GM12891 (cell line): Measurements from ENCODE around the gene ACOT8.

Source experiments
- DNase-seq: peaks from one replicate; pipeline ENCODE4 v3.0.0; 2011; ENCODE audit warnings: low spot score; ENCODE audit not compliant: insufficient read length
- FAIRE-seq: peaks from 2 replicates; lab custom pipeline; 2011; peaks lifted over from hg19 to GRCh38; lab: Jason Lieb, UNC
- PAX5 ChIP-seq: IDR thresholded peaks from 2 replicates; pipeline ENCODE4 v1.6.1; 2011; ENCODE audit warnings: low read length, moderate library complexity, mild to moderate bottlenecking; ENCODE audit not compliant: insufficient read depth, severe bottlenecking
- POLR2A ChIP-seq: IDR thresholded peaks from 2 replicates; pipeline ENCODE4 v1.6.1; 2011; ENCODE audit warnings: low read depth, low read length, control low read depth
- POLR2AphosphoS5 ChIP-seq: IDR thresholded peaks from 2 replicates; pipeline ENCODE4 v1.6.1; 2011; ENCODE audit warnings: low read depth, low read length, control low read depth
- POU2F2 ChIP-seq: IDR thresholded peaks from 2 replicates; pipeline ENCODE4 v1.6.1; 2011; ENCODE audit warnings: low read depth, mild to moderate bottlenecking, control low read depth, low read length, moderate library complexity
- SPI1 ChIP-seq: IDR thresholded peaks from 2 replicates; pipeline ENCODE4 v1.6.1; 2011; ENCODE audit warnings: low read depth, low read length, control low read depth
- TAF1 ChIP-seq: IDR thresholded peaks from 2 replicates; pipeline ENCODE4 v1.6.1; 2011; ENCODE audit warnings: low read depth, low read length, control low read depth

ACOT8 gene

DNA sequence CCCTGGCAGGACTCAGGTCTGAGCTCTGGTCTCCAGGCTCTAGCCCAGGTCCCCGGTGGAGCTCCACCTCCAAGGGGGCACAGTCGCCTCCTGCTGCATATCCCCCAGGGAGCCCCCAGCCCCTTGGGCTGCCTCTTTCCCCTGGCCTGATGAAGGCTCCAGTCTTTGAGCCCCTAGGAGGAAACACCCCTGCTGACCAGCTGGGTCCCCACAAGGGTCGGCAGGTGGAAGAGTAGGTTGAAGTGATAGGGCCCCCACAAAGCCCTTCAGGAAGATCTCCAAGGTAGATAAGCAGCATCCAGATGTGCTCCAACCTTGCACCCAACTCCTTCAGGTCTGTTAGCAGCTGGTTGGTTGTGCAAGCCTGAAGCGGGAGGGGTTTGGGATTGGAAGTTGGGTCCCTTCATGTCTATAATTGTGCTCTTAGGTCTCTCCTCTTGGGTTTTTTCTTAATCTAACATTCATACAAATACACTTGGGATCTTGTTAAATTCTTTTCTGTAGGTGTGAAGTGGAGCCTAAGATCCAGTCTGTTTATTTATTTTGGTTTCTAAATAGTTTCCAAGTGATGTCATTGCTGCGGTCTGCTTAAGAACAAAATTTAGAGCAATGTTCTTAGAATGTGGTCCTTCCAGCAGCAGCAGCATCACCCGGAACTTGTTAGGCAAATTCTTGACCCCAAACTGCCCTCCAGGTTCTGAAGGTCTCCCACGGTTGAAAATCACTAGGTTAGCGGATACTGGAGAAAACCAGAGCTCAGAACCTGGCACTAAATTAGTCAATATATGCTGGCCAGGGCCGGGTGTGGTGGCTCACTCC, 39.6 kb downstream of the ACOT8 start:
- TF ChIP-seq POLR2A: peak; percentile 37
- no peak for TF ChIP-seq SPI1
- no peak for TF ChIP-seq TAF1
- peak; percentile 76 for TF ChIP-seq POLR2AphosphoS5
- no peak for TF ChIP-seq PAX5
- TF ChIP-seq POU2F2: no peak
- DNase-seq: no peak
- no peak for FAIRE-seq

DNA sequence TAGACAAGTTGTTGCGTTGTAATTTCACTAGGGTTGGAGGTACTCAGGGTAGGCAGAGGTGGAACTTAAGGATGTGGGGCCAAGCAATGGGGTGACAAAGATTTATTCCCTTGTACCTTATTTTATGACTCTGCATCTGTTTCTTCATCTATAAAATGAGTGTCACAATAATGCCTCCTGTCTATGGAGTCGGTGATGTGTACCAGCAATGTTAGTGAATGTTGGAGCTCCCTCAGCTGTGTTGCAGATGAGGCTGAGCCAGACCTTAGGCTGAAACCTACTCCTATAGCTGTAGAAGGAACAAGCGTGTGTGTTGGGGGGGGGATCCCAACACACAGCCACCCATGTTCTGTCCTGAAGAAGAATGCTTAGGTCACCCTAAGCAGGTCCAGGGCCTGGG, 40.2 kb downstream of the ACOT8 start:
- FAIRE-seq (no peak), DNase-seq (no peak)
- TF ChIP-seq SPI1: no peak
- TF ChIP-seq TAF1: no peak
- TF ChIP-seq POLR2AphosphoS5: no peak

DNA sequence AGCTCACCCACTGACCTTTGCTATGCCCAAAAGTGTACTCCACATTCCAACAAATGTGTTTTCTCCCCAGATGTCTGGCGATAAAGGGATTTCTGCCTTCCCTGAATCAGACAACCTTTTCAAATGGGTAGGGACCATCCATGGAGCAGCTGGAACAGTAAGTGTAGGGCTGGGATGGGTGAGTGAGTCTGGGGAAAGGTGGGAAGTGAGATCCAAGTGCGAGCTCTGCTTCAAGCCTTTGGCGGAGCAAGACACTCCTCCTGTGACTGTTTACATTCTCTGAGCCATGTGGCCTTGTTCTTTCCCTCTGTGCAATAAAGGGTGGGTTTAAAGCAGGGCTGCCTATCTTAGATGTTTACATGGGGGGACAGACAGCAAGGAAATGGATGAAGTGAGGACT, 42.9 kb downstream of the ACOT8 start:
- TF ChIP-seq POU2F2 (no peak), POLR2AphosphoS5 (no peak), TAF1 (no peak), POLR2A (no peak), SPI1 (no peak), PAX5 (no peak)
- DNase-seq (no peak), FAIRE-seq (no peak)

DNA sequence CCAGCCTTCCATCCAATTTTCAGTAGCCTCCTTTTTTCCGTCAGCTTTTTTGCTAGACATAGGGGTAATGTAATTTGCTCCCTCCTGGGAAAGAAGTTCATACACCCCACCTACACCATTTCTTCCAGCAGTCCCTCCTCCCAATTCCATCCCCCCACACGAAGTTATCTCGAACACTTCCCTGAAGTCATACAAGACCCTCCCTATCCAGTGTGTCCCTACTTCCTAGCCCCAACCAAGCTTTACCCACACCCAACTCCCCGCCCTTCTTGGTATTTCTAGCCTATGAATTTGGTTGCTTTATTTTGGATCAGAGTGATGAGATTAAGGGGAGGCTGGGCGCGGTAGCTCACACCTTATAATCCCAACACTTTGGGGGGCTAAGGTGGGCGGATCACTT, 43.7 kb downstream of the ACOT8 start:
- TF ChIP-seq PAX5: no peak
- no peak for TF ChIP-seq POU2F2
- no peak for TF ChIP-seq SPI1
- TF ChIP-seq TAF1: no peak
- TF ChIP-seq POLR2A: no peak
- DNase-seq (no peak), FAIRE-seq (no peak)

DNA sequence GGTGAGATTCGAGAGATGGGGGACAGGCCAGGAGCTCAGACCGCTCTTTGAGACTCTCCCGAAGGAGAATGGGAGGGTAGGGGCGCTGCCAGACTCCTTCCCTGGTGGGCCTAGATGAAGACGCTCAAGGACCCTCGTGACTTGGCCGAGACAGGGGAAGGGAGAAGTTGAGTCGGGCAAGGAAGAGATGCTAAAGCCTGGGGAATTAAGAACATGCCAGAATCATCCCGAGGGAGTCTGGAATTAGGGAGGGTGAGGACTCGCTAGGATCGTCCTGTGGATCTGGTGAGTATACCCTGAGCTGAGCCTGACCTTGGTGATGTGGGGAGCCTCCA, 44.2 kb downstream of the ACOT8 start:
- no peak for DNase-seq
- no peak for TF ChIP-seq SPI1
- no peak for TF ChIP-seq POLR2AphosphoS5
- TF ChIP-seq PAX5: no peak
- no peak for TF ChIP-seq POLR2A
- no peak for TF ChIP-seq TAF1
- no peak for TF ChIP-seq POU2F2
- no peak for FAIRE-seq

DNA sequence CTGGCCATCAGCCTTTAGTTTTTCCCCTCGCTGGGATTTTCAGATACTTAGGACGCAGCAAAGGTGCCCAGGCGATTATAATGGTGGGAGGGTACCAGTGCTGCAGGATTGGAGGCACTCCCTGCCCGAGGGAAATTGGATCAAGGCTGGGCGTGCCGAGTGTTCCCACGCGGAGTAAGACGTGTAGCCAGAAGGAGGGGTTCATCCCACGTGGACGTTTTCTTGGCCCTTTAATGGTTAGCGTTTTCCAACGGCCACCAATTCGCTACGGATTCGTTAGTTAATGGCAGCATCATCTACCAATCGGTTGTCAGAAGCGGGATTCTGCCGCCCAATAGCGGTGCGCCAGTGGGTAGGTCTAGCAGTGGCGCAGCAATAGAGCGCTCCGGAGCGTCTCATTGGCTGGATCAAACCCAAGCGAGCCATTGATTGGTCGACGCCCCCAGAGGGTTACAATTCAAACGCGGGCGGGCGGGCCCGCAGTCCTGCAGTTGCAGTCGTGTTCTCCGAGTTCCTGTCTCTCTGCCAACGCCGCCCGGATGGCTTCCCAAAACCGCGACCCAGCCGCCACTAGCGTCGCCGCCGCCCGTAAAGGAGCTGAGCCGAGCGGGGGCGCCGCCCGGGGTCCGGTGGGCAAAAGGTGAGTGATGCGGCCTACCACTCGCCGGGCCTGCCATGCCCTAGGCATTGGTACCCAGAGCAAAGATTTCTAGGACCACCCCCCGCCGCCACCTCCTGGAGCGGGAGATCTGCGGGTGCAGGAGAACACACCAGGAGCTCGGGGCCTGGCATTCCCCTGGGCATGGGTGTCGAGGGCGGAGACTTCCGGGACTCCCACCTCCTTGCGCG, 44.8 kb downstream of the ACOT8 start, which contains the start of gene UBE2C:
Gene UBE2C, plus strand, starts transcription at position 488 of the 849 bp plus-strand sequence. Its CDS starts 52 bp downstream, at position 540.
- TF ChIP-seq POU2F2 (peak; percentile 61; the same call in 1 of the 2 replicates), SPI1 (no peak), POLR2AphosphoS5 (0 out of 2 replicates have a peak, but pooled peaks have one; percentile 43), TAF1 (no peak), PAX5 (no peak), POLR2A (peak; percentile 66; the same call in 1 of the 2 replicates)
- DNase-seq: peak; percentile 97
- peak; percentile 97 for FAIRE-seq

DNA sequence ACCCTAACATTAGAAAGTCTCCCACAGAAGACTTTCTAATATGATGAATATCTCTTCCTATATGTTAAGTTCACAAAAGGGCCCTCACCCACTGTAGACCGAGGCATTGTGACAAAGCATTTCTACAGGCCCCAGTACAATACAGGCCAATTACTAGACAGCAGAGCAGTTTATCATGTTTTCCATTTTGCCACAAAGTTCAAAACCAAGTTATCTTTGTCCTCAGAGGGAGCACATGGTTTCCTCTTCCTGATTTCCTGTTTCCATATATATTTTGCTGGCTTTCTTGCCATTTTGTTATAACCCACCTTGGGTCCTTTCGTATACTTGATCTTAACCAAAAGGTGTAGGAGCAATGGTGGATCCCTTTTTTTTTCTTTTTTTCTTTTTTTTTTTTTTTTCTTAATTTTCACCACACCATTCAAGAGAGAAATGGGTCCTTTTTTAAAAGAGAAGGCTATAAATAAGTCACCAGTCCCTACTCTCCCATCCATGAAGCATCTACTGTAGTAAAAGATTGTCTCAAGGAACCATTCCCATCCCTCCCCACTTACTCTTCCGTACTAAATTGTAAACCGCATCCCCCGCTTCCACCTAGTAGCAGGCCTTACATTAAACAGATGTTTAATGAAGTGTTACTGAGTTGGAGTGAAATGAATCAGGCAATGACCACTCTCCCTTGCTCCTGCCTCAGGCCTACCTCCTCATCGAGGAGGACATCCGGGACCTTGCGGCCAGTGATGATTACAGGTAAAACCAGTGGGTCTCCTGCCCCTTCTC, 46.8 kb downstream of the ACOT8 start:
- FAIRE-seq (no peak), DNase-seq (no peak)
- no peak for TF ChIP-seq POLR2A
- TF ChIP-seq POLR2AphosphoS5: no peak
- no peak for TF ChIP-seq PAX5
- no peak for TF ChIP-seq TAF1
- TF ChIP-seq SPI1: no peak
- no peak for TF ChIP-seq POU2F2

DNA sequence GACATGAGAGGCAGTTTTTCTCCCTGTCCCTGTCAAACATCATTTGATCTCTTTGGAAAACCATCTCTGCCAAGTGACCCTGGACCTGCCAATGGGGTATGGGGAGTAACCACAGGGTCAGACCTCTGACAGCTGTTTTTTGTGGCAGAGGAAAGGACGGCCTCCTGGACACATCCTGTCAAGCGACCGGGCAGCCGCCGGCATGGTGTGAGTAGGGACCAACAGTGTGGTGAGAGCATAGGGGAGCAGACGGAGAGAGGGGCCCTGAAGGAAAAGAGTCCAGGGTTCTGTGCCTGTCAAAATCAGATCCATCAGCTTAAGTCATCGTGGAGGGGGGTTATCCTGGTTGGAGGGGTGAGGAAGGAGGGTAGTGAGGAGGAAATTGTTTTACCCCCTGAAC, 55.3 kb downstream of the ACOT8 start:
- TF ChIP-seq SPI1 (no peak), POU2F2 (no peak), POLR2A (no peak), TAF1 (no peak), POLR2AphosphoS5 (no peak), PAX5 (no peak)
- no peak for FAIRE-seq
- no peak for DNase-seq
